Posterior vena cava (tissue), 2 donors: ENCODE measurements around the gene CSNK1G2. TPM values are rescaled to one million over a fixed set of nuclear protein-coding genes. Genes with fewer than 3 reads are reported as not detected.

ENCODE experiments used
- DNase-seq: peaks from one replicate; pipeline ENCODE4 v3.0.0-alpha.2; 2020; ENCODE audit warnings: low spot score
- intact Hi-C, 2 donors: fragments of 100-400 bp; cut with DNase I; formaldehyde crosslinking; loops; one replicate each; pipeline versions ENCODE4 v1.14.1 to v1.14.2; 2022 to 2023
- total RNA-seq, 2 donors: library from RNA; stranded (reverse); fragmentation: NEBNext Ultra II Directional; extraction: Animal tissue kit (Norgen Biotek cat#: 25700); gene quantifications; one replicate each; pipeline ENCODE4 v1.2.1, GENCODE V29; 2021
- donor health status: DM: yes; HTN: yes; CAD: no.
- donor health status: DM: yes; HTN: yes; CAD: no.

CSNK1G2 gene
- total RNA-seq, 2 donors from 2014 or later = 30.2 to 36.9 TPM

DNA sequence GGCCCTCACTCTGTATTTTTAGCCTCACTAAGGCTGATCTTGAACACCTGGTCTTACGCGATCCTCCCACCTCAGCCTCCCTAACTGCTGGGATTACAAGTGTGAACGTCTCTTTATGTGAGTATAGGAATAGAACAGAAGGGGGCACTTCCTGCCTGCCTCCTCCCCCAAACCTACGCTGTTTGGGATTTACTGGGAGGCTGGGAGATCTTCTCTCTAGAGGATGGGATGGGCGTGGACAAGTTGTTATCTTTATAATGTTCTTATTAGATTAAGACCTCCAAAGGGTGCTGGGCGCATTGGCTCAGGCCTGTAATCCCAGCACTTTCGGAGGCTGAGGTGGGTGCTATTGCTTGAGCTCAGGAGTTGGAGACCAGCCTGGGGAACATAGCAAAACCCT is 2.9 kb upstream of the CSNK1G2 start:
- intact Hi-C loops = no loop called here
- no peak for DNase-seq

GRCh38 chr19:1942078-1942933 is 1.3 kb downstream of the CSNK1G2 start:
- DNase-seq = peak; percentile 91

GRCh38 chr19:1942934-1943555 is 2.1 kb downstream of the CSNK1G2 start:
- peak; percentile 80 for DNase-seq
- intact Hi-C loops = no loop called here

More at GRCh38 chr19:1942078-1942933, 1.3 kb downstream of the CSNK1G2 start:
- intact Hi-C loops = no loop called here

DNA sequence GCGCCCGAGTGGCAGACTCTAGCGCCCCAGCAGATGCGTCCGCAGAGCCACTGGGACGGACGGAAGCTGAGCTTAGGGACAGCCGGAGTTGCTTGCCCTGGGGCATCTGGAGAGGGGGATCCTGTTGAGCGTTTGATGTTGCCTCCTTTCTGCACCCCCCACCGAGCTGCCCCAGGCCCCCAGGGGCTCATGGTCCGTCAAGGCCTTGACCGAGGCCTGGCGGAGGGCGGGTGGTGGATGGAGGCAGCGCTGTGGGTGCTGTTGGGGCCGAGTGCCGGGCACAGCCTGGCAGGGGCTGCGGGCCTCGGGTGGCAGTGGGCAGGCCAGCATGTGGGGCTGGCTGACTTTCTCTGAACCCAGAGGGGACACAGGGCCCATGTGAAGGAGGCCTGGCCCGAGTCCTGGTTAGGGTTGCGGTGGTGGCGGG is 2.7 kb downstream of the CSNK1G2 start:
- intact Hi-C loops = no loop called here
- DNase-seq = peak; percentile 72

DNA sequence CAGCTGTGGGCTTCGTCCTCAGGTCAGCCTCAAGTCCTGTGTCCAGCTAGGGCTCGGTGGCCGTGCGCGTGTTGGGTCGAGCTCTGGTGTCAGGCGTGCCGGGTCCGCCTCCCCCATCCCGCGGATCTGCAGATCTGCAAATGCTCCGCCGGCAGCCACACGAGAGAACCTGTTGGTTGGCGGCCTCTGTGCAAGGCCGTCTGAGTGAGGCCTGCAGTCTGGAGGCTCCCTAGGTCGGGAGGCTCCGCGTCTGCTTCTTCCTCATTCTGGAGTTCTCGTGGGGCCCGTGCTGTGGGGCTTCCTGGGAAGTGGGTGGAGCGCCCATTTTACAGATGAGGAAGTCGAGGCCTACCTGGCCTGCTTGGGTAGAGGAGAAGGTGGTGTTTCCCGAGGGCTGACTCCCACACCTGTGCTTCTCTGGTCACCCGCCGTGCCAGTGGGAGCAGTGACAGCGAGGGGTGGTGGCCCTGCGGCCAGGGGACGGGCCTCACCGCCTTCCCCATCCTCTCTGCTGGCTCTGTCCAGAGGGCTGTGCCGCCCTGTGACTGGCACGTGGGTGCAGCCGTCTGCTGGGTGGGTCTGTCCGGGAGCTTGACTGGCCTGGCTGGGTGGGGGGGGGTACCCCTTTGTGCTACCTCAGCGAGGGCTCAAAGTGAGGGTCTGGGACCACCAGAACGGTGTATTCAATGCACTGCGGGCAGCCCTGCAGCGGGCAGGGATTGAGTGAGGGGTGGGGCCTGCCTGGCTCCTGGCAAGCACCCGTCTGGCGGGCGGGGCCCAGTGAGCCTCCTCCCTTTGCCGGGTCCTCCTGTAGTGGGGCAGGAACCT is 3.3 kb downstream of the CSNK1G2 start:
- DNase-seq = peak; percentile 82
- intact Hi-C loops = no loop called here

DNA sequence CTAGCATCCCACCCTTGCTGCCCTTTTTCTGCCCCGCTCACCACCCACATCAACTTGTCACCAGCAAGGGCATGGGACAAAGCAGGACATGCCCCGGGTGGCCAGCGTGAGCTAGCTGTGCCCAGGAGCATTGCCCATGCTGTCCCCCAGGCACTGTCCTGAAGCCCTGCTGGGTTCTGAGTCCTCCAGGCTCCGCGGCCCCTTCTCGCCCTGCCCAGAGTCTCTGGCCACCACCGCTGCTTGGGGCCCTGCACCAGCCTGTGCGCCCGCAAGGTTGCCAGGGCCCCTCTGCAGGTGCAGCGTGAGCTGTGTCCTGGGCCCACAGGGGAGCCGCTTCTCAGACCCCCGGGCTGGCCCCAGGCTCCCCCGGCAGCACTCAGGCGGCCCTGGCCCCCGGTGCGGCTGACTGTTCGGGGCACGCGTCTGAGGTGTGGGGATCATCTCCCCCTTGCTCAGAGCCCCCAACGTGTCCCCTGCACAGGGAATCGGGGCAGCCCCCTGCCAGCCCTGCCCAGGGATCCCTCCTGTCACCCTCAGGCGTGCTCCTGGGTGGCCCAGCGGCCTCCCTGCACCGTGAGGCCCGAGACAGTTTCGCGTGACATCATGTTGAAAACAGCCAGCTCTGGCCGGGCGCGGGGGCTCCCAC is 4.1 kb downstream of the CSNK1G2 start:
- intact Hi-C loops = no loop called here
- DNase-seq = peak; percentile 80

GRCh38 chr19:1945899-1946298 is 4.9 kb downstream of the CSNK1G2 start:
- intact Hi-C loops = no loop called here
- DNase-seq = peak; percentile 80

DNA sequence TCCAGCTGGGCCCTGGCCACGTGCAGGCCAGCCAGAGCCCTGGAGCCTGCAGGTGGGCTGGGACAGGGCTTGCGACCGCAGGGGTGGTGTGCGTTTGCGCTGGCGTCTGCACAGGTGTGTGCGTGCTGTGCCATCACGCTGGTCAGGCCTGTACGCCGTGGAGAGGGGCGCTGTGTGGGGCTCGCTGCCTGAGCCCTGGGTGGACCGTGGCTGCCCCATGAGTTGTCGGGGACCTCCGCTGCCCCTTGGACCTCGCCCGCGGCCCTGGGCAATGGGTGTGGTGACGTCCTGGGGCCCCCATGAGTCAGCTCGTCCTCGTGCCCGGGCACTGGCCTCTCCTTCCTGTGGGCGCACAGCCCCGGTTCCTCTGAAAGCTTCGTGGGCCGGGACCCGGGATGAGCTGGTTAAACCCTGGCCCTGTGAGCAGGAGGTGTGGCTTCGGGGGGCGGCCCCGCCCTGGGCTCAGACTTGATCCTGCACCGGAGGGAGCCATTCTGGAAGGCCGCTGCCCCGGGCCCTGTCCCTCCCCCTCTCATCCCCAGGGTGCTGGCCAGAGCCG is 6.8 kb downstream of the CSNK1G2 start:
- intact Hi-C loops = no loop called here

DNA sequence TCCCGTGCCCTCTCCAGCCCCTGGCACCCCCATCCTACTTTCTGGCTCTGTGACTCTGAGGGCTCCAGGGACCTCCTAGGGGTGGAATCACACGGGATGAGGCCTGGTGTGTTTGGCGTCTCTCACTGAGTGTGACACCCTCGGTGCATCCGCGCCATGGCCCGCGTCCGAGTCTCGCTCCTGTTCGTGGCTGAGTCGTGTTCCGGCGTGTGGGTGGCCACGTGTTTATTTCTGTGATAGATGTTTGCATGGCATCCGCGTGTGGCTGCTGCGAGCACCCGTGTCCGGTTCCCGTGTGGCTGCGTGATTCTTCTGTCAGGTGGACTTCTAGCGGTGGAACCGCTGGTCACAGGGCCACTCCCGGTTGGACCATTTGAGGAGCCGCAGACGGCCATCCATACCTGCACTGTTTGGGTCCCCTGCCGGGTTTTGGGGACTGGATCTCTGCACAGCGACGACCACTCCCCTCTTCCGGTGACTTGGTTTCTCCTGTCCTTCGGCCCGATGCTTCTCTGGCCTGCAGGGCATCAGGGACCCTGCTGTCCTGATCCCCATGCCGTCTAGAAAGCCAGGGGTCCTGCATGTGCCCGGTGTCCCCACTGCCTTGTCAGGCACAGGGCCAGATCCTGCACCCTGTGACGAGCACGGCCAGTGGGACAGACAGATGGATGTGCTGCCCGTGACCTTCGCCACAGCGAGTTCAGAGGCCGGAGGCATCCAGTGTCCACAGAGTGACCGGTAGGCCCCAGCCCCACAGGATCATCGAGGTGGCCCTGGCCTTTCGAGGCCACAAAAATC is 8.5 kb downstream of the CSNK1G2 start:
- intact Hi-C loops = no loop called here
- DNase-seq = no peak

More for the DNA sequence above, 6.8 kb downstream of the CSNK1G2 start:
- DNase-seq = peak; percentile 78

GRCh38 chr19:1950640-1951039 is 9.7 kb downstream of the CSNK1G2 start:
- no peak for DNase-seq
- intact Hi-C loops = no loop called here

- DNase-seq = no peak
- intact Hi-C loops = loop anchor here in 1 of 2 donors (2.0 kb wide), 1 partner anchor 42 kb away; no protein-coding TSS in a partner anchor
Observed at GRCh38 chr19:1952635-1953034, 11.7 kb downstream of the CSNK1G2 start.

DNA sequence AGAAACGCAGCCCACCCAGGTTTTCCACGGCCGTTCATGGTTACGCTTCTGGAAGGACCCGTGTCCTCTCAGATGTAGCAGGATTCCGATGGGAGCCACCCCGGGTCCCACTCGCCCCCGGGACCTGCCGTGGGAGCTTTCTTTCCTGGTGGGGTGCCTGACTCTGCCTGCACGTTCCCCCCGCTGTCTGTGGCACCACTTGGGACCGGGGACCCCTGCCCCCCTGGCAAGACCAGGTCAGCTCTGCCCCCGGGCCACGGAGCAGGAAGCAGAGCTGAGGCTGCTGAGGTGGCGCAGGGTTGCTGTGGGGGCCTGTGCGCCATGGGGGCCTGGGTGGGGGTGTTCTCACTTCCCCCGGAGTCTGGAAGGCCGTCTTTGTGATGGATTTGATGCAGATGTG is 12.1 kb downstream of the CSNK1G2 start:
- no peak for DNase-seq
- intact Hi-C loops = loop anchor here in 1 of 2 donors (2.0 kb wide), 1 partner anchor 42 kb away; no protein-coding TSS in a partner anchor

DNA sequence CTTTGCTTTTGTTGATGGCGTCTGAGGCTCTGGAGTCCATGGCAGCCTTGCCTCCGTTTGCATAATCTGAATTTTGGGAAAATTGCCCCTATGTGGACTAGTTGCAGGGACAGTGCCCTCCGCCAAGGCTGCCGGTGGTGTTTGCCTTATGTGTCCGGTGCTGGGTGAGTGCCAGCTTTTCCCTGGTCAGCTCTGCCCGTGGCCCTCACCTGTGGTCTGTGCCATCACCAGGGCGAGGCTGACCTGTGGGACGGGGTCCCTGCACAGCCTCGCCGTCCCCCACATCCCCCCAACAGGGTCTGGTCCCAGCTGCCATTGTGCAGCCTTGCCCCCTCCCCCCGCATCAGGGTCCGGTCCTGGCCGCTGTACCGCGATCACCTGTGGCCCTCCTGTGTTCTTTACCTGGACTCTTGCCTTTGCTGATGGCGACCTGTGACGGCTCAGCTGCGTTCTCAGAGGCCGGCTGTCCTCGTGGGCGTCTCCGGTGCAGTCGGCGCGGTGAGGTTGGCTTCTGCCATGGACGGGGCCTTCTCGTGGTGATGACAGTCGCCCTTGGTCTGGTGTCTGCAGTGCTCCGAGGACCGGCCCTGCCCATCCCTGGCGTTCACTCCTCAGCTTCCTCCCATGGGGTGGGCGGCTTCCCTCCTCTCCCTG is 12.6 kb downstream of the CSNK1G2 start:
- intact Hi-C loops = loop anchor here in 1 of 2 donors (2.0 kb wide), 1 partner anchor 41 kb away; no protein-coding TSS in a partner anchor

GRCh38 chr19:1954532-1954933 is 13.6 kb downstream of the CSNK1G2 start:
- intact Hi-C loops = no loop called here
- no peak for DNase-seq

More for the DNA sequence above, 12.6 kb downstream of the CSNK1G2 start:
- no peak for DNase-seq

GRCh38 chr19:1955171-1956121 is 14.5 kb downstream of the CSNK1G2 start:
- no peak for DNase-seq
- intact Hi-C loops = no loop called here

GRCh38 chr19:1956122-1956494 is 15.1 kb downstream of the CSNK1G2 start:
- intact Hi-C loops = no loop called here
- no peak for DNase-seq
